Measurements from ENCODE around the gene B3GNT9. TPM values are rescaled to one million over a fixed set of nuclear protein-coding genes. Genes with fewer than 3 reads are reported as not detected.

The B3GNT9 gene
- total RNA-seq, result 9.2 TPM

DNA sequence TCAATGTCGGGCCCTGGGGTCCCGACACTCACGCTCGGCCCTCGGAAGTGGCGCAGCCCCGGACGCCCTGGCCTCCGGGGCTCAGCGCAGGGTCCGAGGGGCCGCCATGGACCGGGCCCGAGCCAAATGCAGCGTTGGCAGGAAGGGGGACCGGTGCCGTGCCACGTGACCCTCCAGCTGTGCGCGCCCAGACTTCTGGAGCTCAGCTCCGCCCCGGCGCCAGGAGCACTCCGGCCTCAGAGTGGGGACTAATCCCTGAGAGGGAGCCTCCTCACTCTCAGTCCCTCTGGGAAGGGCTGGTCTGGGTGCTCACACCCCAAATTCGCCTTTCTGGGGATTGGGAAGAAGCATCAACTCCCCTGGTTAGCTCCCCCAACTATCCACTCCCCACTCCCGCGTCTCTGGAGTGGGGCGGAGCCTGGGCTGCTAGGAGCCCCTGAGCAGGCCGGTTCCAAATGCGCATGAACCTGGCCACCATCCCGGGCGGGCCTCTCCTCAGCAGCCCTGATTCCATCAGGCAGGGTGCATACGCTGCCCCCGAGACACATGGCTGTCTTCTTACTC, at the start of gene B3GNT9:
B3GNT9 (minus strand) TSS at position 166 of the 564 bp plus-strand sequence. CDS start 513 bp downstream, outside the sequence.
- DNase-seq (ENCODE audit: low read depth in 2 of 3, low spot score in 2 of 3), result peak in 1 of 3 donors; percentile 57

DNA sequence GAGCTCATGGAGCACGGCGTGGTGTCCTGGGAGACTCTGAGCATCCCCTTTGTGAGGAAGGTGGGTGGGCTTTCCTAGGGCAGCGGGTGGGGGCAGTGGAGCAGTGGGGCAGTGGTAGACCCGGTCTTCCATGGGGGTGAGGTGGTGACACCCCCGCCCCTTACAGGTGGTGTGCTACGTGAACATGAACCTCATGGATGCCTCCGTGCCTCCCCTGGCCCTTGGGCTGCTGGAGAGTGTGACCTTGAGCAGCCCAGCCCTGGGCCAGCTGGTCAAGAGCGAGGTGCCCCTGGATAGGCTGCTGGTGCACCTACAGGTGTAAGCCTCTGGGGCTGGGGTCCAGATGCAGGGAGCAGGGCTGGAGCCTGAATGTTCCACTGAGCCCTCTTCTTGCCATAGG, 49.7 kb upstream of the B3GNT9 start:
- no peak for DNase-seq (ENCODE audit: low read depth in 2 of 3, low spot score in 2 of 3)

DNA sequence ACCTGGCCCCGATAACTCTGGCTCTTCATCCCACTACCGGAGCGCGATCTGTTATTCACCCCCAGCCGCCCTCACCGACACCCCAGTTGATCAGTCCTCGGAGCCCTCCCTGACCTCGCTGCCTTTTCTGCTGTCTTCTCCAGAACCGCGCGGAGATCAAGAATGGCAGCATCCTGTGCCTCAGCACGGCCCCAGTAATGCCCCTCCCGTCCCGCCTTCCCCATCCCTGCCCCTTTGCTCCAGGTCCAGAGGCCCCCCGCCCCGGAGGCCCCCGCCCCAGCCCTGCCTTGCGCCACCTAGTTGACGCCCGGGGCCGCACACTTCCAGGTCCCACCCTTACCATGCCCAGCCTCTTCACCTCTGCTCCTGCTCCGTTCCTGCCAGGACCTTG, 49.0 kb upstream of the B3GNT9 start:
- no peak for DNase-seq (ENCODE audit: low read depth in 2 of 3, low spot score in 2 of 3)

- peak in 1 of 3 donors; percentile 13 for DNase-seq (ENCODE audit: low read depth in 2 of 3, low spot score in 2 of 3)
These were observed 48.4 kb upstream of the B3GNT9 start, which contains the start of gene ELMO3 for GRCh38 chr16:67199011-67199807. Gene ELMO3, plus strand, starts transcription at chr16:67199131. Its CDS starts 196 bp downstream, at chr16:67199327.

- peak in 2 of 3 donors; percentile 53 to 70 for DNase-seq (ENCODE audit: low read depth in 2 of 3, low spot score in 2 of 3)
These were observed 47.5 kb upstream of the B3GNT9 start for GRCh38 chr16:67198238-67198734.

DNA sequence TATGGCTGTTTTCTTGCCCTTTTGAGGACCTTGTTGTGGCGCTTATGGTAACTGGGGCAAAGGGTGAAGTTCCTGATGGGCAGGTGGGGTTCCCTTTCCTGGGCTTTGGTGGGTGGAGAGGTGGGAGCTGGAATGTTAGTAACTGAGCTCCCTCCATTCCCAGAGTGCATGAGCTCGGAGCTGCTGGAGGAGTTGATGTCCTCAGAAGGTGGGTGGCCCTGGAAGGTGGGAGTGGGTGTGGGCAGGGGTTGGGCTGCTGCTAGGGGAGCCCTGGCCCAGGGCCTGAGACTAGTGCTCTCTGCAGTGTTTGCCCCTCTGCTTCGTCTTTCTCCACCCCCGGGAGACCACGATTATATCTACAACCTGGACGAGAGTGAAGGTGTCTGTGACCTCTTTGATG, 46.9 kb upstream of the B3GNT9 start:
- DNase-seq (ENCODE audit: low read depth in 2 of 3, low spot score in 2 of 3), result no peak

GRCh38 chr16:67196881-67197280, 46.1 kb upstream of the B3GNT9 start:
- DNase-seq (ENCODE audit: low read depth in 2 of 3, low spot score in 2 of 3), result no peak

DNA sequence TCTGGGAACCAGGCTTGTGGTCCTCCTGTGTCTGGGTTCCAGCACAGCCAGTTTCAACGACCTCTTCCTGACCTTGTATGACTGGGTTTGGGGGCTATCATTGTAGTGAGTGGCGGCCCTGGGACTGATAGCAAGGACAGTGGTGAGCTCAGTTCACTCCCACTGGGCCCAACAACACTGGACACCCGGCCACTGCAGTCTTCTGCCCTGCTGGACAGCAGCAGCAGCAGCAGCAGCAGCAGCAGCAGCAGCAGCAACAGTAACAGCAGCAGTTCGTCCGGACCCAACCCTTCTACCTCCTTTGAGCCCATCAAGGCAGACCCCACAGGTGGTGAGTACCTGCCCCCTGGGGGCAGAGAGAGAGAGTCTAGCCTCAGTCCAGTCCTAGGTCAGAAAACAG, 44.9 kb upstream of the B3GNT9 start:
- DNase-seq (ENCODE audit: low read depth in 2 of 3, low spot score in 2 of 3), result no peak

GRCh38 chr16:67194260-67194659, 43.5 kb upstream of the B3GNT9 start:
- DNase-seq (ENCODE audit: low read depth in 2 of 3, low spot score in 2 of 3), result no peak

DNA sequence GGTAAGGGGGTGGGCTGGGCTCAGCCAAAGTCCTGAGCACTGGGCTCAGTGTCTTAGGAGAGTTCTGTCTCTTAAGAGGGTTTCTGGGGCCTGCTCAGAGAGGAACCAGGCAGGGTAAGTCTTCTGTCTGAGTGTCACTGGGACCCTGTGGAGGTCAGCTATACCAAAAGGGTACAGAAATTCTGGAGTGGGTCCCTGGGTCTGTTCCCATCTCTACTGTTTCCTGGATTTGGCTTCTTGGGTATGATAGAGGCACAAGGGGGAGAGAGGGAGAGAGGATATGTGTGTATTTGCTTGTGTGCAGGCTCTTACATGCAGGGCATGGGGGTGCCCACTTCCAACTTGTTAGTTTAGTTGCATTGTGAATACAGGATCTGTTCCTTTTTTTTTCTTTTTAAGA, 42.7 kb upstream of the B3GNT9 start:
- DNase-seq (ENCODE audit: low read depth in 2 of 3, low spot score in 2 of 3), result no peak

DNA sequence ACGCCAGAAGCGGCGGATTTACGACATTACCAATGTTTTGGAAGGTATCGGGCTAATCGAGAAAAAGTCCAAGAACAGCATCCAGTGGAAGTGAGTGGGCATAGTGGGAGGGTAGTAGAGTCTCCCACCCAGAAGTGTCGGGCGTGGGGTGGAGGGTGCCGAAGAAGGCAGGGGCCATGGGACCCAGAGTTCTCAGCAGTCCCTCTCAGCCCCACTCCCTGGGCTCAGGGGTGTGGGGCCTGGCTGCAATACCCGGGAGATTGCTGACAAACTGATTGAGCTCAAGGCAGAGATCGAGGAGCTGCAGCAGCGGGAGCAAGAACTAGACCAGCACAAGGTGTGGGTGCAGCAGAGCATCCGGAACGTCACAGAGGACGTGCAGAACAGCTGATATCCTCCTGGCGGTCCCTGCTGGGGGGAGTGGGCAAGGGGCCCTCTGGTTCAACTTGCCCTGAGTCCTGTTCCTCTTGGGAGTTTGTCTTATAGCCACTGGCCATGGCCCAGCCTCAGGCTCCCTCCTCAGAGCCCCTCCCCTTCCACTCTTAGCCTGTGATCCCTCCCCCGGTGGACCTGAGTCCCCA, 42.1 kb upstream of the B3GNT9 start:
- DNase-seq (ENCODE audit: low read depth in 2 of 3, low spot score in 2 of 3), result no peak

GRCh38 chr16:67191995-67192681, 41.3 kb upstream of the B3GNT9 start, which contains the start of gene E2F4:
Gene E2F4, plus strand, starts transcription at chr16:67192155. Its CDS starts 73 bp downstream, at chr16:67192228.
- peak; percentile 61 to 94 (median 91) for DNase-seq (ENCODE audit: low read depth in 2 of 3, low spot score in 2 of 3)

GRCh38 chr16:67191411-67191994, 40.7 kb upstream of the B3GNT9 start:
- DNase-seq (ENCODE audit: low read depth in 2 of 3, low spot score in 2 of 3), result no peak

- no peak for DNase-seq (ENCODE audit: low read depth in 2 of 3, low spot score in 2 of 3)
These were observed 39.9 kb upstream of the B3GNT9 start for GRCh38 chr16:67190448-67191399.

GRCh38 chr16:67190041-67190440, 39.2 kb upstream of the B3GNT9 start, which contains the start of gene EXOC3L1:
Gene EXOC3L1, minus strand, starts transcription at chr16:67190136. Its CDS starts 460 bp downstream, at chr16:67189676.
- DNase-seq (ENCODE audit: low read depth in 2 of 3, low spot score in 2 of 3), result no peak

GRCh38 chr16:67188798-67189197, 38.0 kb upstream of the B3GNT9 start:
- no peak for DNase-seq (ENCODE audit: low read depth in 2 of 3, low spot score in 2 of 3)

DNA sequence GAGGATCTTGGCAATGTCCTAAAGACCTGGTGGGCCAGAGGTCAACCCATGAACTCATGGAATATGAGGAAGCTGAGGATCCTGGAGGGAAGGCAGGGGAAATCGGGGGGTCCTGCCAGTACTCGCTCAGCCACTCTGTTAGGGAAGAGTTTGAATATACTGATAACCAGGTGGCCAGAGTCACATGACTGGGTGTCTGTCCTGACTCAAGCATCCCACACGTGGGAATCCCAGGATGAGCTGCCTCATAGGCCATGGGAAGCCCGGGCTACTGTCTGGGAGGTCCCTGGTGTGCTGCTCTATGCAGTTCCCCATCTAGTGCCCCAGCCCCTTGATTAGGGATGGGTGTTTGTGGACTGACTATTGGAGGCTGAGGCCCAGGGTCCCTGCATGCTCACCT, 37.5 kb upstream of the B3GNT9 start:
- DNase-seq (ENCODE audit: low read depth in 2 of 3, low spot score in 2 of 3), result no peak

DNA sequence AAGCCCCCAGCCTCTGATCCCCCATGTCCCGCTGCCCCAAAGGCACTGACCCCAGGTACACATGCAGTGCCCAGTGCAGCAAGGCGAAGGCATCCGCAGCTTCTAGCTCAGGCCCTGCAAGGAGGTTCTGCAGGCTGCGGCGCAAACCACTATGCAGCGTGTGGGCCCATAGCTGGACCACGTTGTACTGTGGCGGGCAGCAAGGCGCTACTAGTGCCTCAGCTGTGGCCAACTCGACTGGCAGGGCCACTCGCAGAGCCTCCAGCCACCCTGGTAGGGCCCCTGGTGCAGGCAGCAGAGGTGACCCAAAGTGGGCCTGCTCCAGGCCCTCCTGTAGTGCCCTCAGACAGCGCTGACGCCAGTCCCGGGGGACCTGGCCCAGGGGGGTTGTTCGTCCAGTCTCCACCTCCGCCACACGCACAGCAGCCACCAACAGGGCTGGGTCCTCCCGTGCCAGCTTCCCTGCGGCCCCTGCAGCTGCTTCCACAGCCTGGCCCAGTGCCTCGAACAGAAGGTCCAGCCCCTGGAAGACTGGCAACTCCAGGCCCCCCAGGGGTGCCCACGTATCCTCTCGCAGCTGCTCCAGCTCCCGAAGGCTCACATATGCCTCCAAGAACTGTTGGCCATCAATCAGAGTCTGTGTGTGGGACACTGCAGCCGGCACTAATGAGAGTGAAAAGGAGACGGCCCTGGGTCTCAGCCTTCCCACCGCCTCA, 36.5 kb upstream of the B3GNT9 start:
- no peak for DNase-seq (ENCODE audit: low read depth in 2 of 3, low spot score in 2 of 3)

GRCh38 chr16:67186550-67186950, 35.8 kb upstream of the B3GNT9 start:
- DNase-seq (ENCODE audit: low read depth in 2 of 3, low spot score in 2 of 3), result no peak

Measured in hematopoietic multipotent progenitor cell (in vitro differentiated cells).